HL-60 (cell line): Measurements from ENCODE around the gene RSPH9.

ENCODE experiments used
- GABPA ChIP-seq: IDR thresholded peaks from 2 replicates; pipeline ENCODE4 v1.6.1; 2012; ENCODE audit warnings: low read depth
- POLR2AphosphoS5 ChIP-seq: IDR thresholded peaks from 2 replicates; pipeline ENCODE4 v1.6.1; 2012; ENCODE audit warnings: low read depth
- TF ChIP-seq, protein P1 (sequence below): IDR thresholded peaks from one replicate; pipeline ENCODE4 v1.5.1; 2011; ENCODE audit warnings: low read length, control low read depth, inconsistent platforms; ENCODE audit not compliant: insufficient read depth
- TF ChIP-seq, protein P2 (sequence below): IDR thresholded peaks from 2 replicates; pipeline ENCODE4 v1.6.1; 2012; ENCODE audit warnings: low read depth; ENCODE audit not compliant: insufficient replicate concordance

DNA sequence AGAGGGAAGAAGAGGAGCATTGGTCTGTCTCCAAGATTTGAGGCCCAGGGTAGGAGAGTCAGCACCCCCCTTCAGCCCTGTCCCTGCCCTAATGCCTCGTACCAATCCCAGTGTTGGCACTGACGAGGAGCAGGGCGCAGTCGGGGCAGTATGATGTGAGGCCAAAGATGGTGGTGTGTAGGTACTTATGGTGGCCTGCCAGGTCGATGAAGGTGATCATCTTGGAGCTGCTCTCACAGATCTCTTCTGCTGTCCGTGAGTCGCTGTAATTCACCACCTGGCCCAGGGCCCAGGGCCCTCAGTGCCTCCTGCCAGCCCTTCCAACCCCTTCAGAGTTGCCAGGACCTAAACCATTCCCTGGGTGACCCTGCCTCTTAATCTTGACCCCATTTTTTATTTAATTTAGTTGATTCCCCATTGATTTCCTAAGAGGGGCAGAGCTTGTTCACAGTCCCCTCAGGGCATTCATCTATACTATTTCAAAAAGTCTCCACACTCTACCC lies 20.0 kb upstream of the RSPH9 start:
- TF ChIP-seq, protein P1, sequence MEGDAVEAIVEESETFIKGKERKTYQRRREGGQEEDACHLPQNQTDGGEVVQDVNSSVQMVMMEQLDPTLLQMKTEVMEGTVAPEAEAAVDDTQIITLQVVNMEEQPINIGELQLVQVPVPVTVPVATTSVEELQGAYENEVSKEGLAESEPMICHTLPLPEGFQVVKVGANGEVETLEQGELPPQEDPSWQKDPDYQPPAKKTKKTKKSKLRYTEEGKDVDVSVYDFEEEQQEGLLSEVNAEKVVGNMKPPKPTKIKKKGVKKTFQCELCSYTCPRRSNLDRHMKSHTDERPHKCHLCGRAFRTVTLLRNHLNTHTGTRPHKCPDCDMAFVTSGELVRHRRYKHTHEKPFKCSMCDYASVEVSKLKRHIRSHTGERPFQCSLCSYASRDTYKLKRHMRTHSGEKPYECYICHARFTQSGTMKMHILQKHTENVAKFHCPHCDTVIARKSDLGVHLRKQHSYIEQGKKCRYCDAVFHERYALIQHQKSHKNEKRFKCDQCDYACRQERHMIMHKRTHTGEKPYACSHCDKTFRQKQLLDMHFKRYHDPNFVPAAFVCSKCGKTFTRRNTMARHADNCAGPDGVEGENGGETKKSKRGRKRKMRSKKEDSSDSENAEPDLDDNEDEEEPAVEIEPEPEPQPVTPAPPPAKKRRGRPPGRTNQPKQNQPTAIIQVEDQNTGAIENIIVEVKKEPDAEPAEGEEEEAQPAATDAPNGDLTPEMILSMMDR: no peak
- TF ChIP-seq POLR2AphosphoS5 (no peak), GABPA (no peak)
- TF ChIP-seq, protein P2, sequence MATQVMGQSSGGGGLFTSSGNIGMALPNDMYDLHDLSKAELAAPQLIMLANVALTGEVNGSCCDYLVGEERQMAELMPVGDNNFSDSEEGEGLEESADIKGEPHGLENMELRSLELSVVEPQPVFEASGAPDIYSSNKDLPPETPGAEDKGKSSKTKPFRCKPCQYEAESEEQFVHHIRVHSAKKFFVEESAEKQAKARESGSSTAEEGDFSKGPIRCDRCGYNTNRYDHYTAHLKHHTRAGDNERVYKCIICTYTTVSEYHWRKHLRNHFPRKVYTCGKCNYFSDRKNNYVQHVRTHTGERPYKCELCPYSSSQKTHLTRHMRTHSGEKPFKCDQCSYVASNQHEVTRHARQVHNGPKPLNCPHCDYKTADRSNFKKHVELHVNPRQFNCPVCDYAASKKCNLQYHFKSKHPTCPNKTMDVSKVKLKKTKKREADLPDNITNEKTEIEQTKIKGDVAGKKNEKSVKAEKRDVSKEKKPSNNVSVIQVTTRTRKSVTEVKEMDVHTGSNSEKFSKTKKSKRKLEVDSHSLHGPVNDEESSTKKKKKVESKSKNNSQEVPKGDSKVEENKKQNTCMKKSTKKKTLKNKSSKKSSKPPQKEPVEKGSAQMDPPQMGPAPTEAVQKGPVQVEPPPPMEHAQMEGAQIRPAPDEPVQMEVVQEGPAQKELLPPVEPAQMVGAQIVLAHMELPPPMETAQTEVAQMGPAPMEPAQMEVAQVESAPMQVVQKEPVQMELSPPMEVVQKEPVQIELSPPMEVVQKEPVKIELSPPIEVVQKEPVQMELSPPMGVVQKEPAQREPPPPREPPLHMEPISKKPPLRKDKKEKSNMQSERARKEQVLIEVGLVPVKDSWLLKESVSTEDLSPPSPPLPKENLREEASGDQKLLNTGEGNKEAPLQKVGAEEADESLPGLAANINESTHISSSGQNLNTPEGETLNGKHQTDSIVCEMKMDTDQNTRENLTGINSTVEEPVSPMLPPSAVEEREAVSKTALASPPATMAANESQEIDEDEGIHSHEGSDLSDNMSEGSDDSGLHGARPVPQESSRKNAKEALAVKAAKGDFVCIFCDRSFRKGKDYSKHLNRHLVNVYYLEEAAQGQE: no peak
